ENCODE measurements around the gene MCAT.
"Not testable (repeated sequence)": the region's sequence is repeated elsewhere in the genome, so short reads cannot be mapped to it uniquely, and the experiment has no call there.

The MCAT gene

DNA sequence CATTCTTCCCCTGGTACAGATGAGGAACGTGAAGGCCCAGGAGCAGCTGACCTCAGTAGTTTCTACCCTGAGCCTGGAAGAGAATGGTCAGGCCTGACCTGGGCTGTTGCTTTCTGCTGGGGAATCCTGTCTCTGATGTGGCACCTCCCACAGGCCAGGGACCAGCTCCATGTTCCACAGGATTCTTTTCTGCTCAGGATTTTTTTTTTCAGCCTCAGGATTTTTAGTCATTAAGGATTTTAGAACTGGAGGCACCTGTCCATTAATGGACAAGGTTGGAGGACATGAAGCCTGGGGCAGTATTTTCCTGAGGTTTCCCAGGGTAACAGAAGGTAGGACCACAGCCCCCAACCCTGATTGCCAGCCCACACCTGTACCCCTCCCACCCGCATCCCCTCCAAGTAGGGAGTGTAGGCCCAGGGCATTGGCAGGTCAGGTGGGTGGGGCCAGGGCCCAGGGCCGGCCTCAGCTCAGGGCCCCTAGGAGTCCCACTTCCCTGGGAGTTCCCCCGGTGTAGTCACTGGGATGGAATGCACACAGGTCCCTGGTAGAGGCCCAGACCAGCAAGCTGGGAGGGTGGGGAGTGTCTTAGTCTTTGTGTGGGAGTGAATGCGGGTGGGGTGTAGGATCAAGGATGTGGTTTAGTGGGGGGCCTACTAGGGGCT is 16.6 kb downstream of the MCAT start:
- DNase-seq (ENCODE audit: low read depth in 2 of 2) = no peak

DNA sequence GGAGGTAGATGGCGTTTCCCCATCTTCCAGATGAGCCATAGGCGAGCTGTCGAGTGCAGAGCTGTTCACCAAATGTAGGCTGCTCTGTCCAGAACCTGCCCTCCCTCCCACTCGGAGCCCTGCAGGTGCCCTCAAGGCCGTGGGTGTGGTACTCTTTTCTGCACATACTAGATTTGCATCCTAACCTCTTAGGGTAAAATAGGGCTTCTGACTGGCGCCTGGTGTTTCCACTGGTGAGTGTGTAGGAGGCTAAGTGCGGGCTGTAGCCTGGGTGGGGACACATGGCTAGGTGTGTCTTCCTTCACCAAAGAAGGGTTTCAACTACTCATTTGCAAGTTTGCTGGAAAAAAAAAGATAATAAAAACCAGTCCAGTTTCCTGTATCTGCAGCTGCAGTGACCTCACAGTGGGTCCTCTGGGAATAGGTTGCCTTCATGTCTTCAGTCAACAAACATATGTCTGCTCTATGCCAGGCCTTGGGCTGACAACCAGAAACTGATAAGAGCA is 24.2 kb downstream of the MCAT start:
- DNase-seq (ENCODE audit: low read depth in 2 of 2) = no peak

DNA sequence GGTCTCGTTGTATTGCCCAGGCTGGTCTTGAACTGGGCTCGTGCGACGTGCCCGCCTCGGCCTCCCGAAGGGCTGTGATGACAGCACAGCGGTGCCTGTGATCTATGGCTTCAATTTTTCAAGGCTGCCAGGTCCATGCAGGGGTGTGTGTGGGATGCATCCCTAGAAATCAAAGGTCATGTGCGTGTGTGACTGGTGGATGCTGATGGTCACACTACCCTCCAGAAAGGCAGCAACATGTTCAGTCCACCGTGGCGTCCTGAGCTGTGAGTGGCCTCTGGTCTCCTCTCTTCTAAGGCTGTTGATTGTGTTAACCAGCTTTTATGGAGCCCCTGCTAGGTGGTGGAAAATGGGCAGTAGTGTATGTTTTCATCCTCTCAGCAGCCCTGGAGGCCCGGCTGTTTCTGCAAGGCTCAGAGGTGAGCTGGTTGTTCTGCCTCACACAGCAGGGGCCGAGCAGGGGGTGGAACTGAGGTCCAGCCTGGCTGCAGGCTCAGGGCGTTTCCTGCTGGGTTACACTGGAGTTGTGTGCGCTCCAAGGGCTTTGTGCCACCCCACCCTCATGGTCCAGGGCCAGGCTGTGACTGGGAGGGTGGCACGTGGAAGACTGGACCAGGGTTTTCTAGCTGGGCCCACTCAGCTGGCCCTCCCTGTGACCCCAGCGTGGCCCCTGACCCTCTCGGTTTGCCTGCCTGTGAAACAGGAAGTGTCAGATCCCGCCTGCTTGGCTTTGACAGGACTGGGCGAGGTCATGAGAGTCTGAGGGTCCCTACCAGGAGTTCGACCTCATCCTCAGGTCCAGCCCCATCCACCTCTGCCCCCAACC is 25.0 kb downstream of the MCAT start:
- DNase-seq (ENCODE audit: low read depth in 2 of 2) = no peak

DNA sequence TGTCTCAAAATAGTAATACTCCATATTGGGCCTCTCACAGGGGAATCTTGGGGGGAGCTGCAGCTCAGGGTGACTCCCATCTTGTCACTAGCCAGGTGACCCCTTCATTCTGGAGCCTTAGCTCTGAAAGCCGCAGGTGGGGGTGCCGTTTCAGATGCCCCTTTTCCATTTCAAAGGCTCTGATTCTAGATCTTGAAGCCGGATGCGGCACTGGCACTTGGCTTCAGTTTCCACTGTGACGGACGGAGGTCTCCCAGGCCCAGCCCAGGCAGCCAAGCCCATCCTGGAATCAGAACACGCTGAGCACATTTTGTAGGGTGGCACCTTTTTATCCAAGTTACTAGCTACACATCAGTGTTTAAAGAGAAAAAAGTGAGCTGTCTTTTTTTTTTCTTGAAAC is 26.3 kb downstream of the MCAT start:
- DNase-seq (ENCODE audit: low read depth in 2 of 2) = no peak

DNA sequence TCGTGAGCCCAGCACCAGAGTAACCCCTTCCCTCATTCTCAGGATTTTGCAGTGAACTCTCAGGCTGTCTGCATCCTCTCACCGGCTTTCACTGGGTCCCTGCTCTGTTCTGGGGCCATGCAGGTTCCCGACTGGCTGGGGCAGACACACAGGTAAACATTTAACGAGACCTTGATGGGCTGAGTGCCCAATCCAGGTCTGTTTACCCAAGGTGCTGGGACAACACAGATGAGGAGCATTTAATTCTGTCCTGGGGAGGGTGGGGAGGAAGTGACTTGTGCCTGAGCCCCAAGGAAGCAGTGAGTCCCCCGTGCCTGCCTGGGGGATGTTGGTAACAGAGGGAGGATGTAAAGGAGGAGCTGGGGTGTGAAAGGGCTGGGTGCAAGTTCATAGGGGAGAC is 28.2 kb downstream of the MCAT start:
- DNase-seq (ENCODE audit: low read depth in 2 of 2) = no peak

DNA sequence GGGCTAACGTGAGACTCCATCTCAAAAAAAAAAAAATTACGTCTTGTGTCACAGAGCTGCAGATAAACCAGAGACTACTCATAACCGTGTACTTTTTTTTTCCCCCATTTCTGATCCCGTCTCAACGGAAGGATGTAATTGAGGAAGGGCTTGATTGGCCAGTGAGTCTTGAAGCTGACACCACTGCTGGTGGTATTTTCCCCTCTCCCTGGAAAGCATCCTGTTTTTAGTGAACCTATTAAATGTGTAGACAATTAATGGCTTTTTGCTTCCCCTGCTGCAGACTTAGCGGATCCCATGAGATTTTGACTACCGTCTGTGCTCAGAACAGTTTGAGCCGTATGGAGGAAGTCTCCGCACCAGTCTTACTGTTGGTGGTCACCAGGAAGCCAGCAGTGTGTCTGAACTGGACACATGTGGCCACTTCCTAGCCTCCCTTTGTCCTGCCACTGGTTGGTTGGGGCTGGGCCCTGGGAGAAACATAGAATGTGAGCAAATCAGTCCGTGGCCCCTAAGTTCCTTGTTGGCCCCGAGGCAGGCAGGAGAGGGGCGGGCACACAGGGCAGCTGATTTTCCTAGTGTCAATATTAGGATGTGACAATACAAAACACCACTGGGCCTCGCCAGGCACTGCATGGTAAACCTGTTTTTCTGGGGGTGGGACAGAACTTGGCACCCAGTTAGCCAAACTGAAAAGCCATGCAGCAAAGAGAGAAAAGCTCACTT is 29.5 kb downstream of the MCAT start:
- no peak for DNase-seq (ENCODE audit: low read depth in 2 of 2)

DNA sequence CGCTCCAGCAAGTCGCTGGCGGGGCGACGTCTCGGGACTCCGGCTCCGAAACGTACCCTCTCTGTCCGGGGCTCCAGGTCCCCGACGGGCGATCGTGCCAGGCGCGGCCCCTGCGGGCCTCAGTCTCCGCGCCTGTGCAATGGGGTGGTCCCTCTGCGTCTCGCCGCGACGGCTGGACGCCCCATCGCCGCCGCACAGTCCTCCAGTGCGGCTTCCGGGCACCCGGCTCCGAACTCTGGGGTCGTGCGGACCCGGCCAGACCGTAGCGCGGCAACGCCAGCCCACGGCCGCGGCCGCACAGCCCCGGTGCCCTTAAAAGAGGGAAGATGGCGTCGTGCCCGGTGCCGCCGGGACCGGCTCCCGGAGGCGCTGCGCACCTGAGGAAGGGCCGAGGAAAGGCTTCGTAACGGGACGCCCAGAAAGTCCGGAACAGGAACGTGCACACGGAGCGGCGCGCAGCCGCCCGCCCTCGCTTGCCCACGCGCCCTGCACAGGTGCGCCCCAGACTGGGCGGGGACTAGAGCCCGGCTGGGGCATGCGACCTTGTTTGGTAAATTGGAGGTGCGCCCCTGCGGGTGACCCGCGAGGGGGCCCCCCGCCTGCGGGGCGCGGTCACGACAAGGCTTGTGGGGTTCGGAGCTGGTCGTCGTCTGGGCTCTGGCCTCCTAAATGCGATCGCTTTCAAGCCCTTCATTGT is 32.1 kb downstream of the MCAT start:
- peak; percentile 15 to 18 for DNase-seq (ENCODE audit: low read depth in 2 of 2)

DNA sequence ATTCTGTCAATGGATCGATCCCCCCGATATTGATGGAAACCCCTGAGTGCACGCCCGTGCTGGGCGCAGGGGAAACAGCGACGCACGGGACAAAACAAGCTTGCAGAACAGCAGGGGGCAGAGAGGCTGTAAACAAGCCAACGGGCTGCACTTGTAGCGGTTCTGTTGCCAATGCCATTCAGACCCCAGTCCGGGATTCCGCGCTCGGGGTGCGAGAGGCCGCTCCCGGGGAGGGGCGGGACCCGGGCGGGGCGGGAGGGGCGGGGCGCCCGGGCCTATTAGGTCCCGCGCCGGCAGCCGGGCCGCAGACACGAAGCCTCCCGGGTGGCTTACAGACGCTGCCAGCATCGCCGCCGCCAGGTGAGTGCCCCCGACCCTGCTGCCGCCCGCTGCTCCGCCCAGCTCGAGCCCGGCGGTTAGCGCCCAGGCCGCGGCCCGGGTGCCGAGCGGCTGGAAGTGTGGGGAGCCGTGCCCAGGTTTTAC is 32.7 kb downstream of the MCAT start, which contains the start of gene BIK:
Gene BIK (plus strand): TSS at position 307 of the 483 bp plus-strand sequence. CDS start 13,273 bp downstream, outside the sequence.
- no peak for DNase-seq (ENCODE audit: low read depth in 2 of 2)

DNA sequence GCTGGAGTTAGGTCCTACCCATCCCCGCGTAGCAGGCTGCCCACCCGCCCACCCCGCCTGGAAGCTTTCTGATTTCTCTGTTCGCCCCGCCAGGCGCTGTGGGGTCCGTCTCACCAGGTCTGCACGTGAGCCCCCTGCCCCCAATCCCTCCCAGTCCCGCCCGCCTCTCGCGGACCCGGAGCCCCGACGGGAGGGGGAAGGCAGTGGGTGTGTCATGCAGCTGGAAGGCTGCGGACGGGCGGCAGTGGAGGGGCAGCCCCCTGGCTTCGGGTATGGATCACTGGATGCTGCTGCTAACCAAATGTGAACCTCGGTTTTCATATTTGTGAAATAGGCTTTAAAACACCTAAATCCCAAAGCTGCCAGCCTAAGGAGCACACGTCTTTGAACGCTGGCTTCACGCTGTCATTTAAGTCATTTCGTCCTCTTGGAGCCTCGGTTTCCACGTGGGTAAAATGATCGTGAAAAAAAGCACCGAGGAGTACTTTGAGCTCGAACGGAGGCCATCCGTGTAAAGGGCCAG is 33.2 kb downstream of the MCAT start:
- DNase-seq (ENCODE audit: low read depth in 2 of 2) = no peak

DNA sequence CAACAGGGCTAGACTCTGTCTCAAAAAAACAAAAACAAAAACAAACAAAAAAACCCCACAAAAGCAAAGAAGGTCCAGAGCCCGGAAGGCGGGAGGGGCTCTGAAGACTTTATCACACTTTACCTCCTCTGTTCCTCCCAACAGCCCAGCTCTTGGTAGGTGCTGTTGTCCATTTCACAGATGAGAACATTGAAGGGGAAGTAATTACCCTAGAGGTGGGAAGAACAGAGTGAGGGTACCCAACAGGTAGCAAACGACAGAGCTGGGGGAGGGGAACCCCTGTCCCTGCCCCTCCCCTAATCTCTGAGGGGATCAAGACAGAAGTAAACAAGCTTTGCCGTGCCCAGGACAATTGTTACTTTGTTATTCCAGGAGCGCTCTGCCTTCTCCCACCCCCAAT is 33.7 kb downstream of the MCAT start:
- no peak for DNase-seq (ENCODE audit: low read depth in 2 of 2)

DNA sequence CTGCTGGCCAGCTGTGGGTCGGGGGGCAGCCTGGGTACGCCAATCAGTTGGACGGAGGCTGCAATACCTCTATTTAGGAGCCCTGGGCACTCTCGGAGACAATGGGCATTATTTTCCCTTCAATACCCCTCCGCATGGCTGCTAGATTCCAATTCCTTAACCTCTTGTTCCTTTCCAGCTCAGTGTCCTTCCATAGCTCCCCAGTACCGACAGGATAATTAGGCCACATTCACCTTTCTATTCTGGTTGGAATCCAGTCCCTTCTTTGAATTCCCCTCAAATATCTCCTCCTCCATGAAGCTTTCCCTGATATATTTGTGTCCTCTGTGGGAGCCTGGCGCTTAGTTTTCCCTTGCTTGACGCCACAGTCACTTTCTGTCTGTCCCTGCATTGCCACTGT is 36.9 kb downstream of the MCAT start:
- no peak for DNase-seq (ENCODE audit: low read depth in 2 of 2)

DNA sequence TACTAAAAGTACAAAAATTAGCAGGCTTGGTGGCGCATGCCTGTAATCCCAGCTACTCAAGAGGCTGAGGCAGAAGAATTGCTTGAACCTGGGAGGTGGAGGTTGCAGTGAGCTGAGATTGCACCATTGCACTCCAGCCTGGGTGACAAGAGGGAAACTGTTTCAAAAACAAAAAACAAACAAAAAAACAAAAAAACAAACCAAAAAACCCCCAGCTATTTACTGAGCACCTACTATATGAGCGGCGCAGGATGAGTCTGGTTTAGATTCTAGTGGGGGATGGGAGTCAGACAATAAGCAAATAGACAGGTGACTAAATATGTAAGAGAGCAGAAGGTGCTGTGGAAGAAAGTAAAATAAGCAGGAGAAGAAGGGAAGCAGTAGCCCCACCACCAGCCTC is 38.2 kb downstream of the MCAT start:
- DNase-seq (ENCODE audit: low read depth in 2 of 2) = not testable (repeated sequence)

DNA sequence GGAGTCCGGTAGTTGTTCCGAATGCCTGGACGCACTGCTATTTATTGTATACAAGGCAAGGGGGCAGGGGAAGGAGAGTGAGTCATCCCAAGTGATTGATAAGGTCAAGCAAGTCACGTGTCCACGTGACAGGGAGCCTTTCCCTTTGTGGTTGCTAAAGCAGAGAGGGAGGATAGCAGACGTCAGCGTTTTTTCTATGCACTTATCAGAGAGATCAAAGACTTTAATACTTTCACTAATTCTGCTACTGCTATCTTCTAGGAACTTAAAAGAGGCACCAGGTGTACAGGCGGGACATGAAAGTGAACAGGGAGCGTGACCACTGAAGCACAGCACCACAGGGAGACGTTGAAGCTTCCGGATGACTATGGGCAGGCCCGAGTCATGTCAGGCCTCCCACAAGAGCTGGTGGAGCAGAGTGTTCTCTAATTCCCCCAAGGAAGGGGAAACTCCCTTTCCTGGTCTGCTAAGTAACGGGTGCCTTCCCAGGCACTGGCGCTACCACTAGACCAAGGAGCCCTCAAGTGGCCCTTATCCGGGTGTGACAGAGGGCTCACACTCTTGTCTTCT is 39.1 kb downstream of the MCAT start:
- not testable (repeated sequence) for DNase-seq (ENCODE audit: low read depth in 2 of 2)

DNA sequence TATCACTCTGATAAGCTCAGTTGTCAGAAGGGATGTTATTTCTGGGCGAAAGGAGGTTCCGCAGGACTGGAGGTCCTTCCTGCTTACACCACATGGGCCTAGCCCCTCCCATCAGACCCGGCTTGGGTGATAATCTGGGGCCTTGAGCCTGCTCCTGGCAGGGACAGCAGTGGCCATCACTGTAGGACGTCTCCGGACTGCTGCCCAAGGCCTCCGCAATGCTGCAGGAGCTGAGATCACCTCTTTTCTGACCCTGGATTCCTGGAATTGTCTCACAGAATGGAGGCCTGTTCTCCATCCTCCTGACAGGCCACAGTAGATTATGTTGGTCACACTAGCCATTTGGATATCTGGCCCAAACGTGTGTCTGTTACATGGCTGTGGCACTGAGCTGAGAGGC is 41.9 kb downstream of the MCAT start:
- DNase-seq (ENCODE audit: low read depth in 2 of 2) = no peak

DNA sequence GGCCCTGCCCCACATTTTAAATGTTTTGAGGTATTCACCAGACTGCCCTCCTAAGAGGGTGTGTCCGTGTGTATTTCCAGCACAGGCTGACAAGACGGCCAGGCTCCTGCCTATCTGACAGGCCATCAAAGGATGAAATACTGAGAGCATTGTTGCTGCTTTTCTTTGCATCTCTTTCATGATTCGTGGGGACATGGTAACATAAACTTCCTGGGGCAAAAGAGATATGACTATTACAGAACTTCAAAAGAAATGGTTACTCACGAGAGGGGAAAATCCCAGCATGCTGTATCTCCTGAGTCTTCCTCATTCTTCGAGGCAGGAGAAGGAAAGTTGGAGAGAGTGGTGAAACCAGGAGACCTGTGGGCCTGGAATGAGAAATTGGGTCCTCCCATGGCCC is 43.0 kb downstream of the MCAT start:
- no peak for DNase-seq (ENCODE audit: low read depth in 2 of 2)

DNA sequence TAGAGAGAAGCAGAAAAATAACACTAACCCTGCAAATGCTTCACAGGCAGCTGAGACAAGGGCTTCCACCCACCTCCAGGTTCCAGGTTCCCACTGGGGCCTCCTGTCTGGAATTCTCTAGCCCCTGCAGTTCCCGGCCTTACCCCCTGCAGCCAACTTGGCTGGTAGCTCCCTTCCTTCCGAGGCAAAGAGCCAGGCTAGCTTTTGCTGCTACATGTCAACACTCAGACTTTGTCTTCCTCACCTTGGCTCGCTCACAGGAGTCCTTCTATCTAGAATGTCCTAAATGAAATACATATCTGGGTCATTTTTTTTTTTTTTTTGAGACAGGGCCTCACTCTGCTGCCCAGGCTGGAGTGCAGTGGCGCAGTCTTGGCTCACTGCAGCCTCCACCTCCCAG is 44.1 kb downstream of the MCAT start:
- DNase-seq (ENCODE audit: low read depth in 2 of 2) = no peak

DNA sequence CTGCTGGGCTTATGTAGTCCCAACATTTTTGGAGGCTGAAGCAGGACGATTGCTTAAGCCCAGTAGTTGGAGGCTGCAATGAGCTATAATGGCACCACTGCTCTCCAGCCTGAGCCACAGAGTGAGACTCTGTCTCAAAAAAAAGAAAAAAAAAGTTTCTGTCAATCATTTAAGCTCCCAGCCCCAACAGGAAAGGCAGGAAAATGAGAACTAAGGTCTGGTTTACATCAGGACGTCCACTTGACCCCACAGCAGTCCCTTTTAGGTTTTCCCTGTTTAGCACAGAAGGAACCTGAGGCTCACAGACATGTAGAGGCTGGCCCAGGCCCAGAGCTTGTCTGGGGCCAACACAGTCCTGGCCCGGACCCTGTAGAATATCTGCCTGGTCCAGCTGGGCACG is 44.8 kb downstream of the MCAT start:
- DNase-seq (ENCODE audit: low read depth in 2 of 2) = no peak

DNA sequence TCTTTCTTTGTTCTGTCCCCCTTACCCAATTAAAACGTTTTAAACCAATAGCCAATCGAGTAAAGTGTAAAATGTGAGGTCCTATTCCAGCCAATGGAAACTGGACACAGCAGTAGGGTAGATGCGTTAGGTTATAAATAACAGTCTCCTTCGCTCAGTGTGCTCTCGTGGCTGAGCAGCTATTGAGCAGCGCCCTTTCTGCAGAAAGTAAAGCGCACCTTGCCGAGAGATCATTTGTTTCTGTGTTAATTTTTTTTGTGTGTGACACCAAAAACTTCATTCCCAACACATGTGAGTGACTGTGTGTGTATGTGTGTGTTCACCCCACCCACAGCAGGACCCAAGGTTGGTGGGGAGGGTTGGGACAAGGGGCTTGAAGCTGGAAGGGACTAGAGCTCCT is 46.8 kb downstream of the MCAT start:
- no peak for DNase-seq (ENCODE audit: low read depth in 2 of 2)

DNA sequence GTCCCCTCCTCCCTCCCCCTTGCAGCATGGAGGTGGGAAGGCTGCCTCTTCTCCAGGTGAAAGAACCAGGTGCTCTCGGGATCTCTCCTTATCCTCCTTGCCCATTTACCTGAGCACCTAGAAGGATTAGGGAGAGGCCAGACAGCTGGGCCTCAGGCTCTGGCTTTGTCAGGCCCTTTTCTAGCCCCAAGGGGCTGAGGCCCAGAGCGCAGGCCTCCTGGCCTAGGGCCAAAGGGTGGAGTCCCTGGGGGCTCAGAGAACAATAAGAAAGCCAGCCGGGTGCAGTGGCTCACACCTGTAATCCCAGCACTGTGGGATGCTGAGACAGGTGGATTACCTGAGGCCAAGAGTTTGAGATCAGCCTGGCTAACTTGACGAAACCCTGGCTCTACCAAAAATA is 48.6 kb downstream of the MCAT start:
- no peak for DNase-seq (ENCODE audit: low read depth in 2 of 2)

DNA sequence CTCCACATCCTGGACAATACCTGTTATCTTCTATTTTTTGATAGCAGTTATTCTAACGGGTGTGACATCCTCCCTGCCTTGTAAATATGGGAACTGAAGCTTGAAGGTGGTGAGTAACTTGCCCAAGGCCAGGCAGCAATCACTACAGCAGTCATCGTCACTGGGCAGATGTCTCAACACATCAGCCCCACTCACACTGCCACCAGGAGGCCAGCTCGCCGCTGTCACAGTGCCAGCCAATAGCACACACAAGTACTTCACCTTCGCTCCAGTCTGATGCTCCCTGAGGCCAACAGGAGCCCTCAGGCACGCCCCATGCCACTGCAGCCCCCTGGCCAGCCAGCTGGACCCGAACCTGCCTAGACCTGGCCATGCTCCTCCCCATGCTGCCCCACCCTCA is 49.1 kb downstream of the MCAT start:
- DNase-seq (ENCODE audit: low read depth in 2 of 2) = no peak

DNA sequence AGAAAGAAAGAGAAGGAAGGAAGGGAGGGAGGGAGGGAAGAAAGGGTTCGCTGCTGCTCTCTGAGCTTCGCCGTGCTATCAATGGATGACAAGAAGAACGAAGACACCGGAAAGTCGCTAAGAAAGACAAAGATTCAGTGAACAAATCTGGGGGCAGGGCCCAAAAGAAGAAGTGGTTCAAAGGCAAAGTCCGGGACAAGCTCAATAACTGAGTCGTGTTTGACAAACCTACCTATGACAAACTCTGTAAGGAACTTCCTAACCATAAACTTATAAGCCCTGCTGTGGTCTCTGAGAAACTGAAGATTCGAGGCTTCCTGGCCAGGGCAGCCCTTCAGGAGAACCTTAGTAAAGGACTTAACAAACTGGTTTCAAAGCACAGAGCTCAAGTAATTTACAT is 51.1 kb downstream of the MCAT start:
- no peak for DNase-seq (ENCODE audit: low read depth in 2 of 2)

Data from stimulated activated CD8-positive, alpha-beta memory T cell treated with anti-CD3 and anti-CD28 coated beads, Interleukin-15, amount 100 ng/mL, for 4 hours (primary cell).